K562 (cell line): ENCODE results near the gene LY6G6D. TPM values are rescaled to one million over a fixed set of nuclear protein-coding genes. Genes with fewer than 3 reads are reported as not detected.
A peak's percentile ranks its signal among the peaks of the same experiment; 100 is the strongest.

ENCODE experiments used
- BDP1 ChIP-seq: IDR thresholded peaks from 3 replicates; pipeline ENCODE4 v1.6.1; 2011; ENCODE audit not compliant: insufficient read length, insufficient read depth
- CGGBP1 ChIP-seq: fragments of 250-450 bp; sonication (Bioruptor Pico); IDR thresholded peaks from 2 replicates; pipeline ENCODE4 v1.9.0; 2021; ENCODE audit warnings: mild to moderate bottlenecking
- ELK3 ChIP-seq: fragments of 450-650 bp; formaldehyde crosslinking; IDR thresholded peaks from 2 replicates; pipeline ENCODE4 v1.4.0; 2020; ENCODE audit warnings: mild to moderate bottlenecking
- FOXP4 ChIP-seq: sonication (generic); formaldehyde crosslinking; IDR thresholded peaks from 2 replicates; pipeline ENCODE4 v1.8.0; 2022; ENCODE audit warnings: mild to moderate bottlenecking, missing genetic modification reagents, borderline replicate concordance
- KAT2B ChIP-seq: IDR thresholded peaks from one replicate; pipeline ENCODE4 v1.6.1; 2012; ENCODE audit warnings: low read depth, mild to moderate bottlenecking, control low read depth, inconsistent platforms, low read length, moderate library complexity
- MCM3 ChIP-seq: fragments of 450-650 bp; IDR thresholded peaks from 2 replicates; pipeline ENCODE4 v1.6.1; 2016
- NELFE ChIP-seq: IDR thresholded peaks from 2 replicates; pipeline ENCODE4 v1.6.1; 2011; ENCODE audit warnings: mild to moderate bottlenecking; ENCODE audit not compliant: insufficient read depth, insufficient read length
- PRDM10 ChIP-seq: fragments of 450-650 bp; IDR thresholded peaks from 2 replicates; pipeline ENCODE4 v1.6.1; 2018; ENCODE audit not compliant: partially characterized antibody
- PREB ChIP-seq: sonication (generic); formaldehyde crosslinking; IDR thresholded peaks from 2 replicates; pipeline ENCODE4 v1.8.1; 2023; ENCODE audit warnings: mild to moderate bottlenecking, missing genetic modification reagents
- SREBF2 ChIP-seq: sonication (generic); formaldehyde crosslinking; IDR thresholded peaks from 2 replicates; pipeline ENCODE4 v1.4.0; 2020; ENCODE audit warnings: mild to moderate bottlenecking, missing genetic modification reagents
- WHSC1 ChIP-seq: IDR thresholded peaks from one replicate; pipeline ENCODE4 v1.6.1; 2012; ENCODE audit warnings: low read length, control low read depth, inconsistent platforms
- ZFP91 ChIP-seq: sonication (generic); formaldehyde crosslinking; IDR thresholded peaks from 2 replicates; pipeline ENCODE4 v1.8.0; 2022; ENCODE audit warnings: mild to moderate bottlenecking, missing genetic modification reagents
- ZMIZ1 ChIP-seq, 2 experiments: fragments of 150-350 bp in 1 of 2; IDR thresholded peaks; 2 replicates each; pipeline ENCODE4 v1.6.1; 2012 to 2016; ENCODE audit warnings: low read depth in 2 of 2, low read length in 2 of 2, mild to moderate bottlenecking in 1 of 2, moderate library complexity in 1 of 2
- polyA plus RNA-seq, 8 experiments: library from polyadenylated mRNA; depleted of rRNA in 4 of 8; stranded (reverse) in 5 of 8; unstranded in 3 of 8; fragments of >200 nt; fragmentation: Nextera tagmentation in 2 of 8; fragmentation: Illumina TruSeq in 1 of 8; extraction: Ambion mirVana in 2 of 8; extraction: Trizol in 1 of 8; gene quantifications; 2 replicates each; pipeline versions ENCODE4 v1.2.1 to v1.2.3, GENCODE V29; 2011 to 2014; ENCODE audit warnings: inconsistent platforms in 1 of 8, missing spikeins in 1 of 8
- total RNA-seq, 7 experiments: library from RNA; depleted of rRNA in 6 of 7; stranded (reverse); fragments of >200 nt in 6 of 7; fragmentation: Illumina TruSeq in 2 of 7; extraction: Trizol in 2 of 7; gene quantifications; 2 replicates each; pipeline versions ENCODE4 v1.2.1 to v1.2.3, GENCODE V29; 2011 to 2021; ENCODE audit warnings: low replicate concordance in 1 of 7

LY6G6D gene
- total and polyA plus RNA-seq, 9 of the 15 experiments (the other 6 are each of a cell fraction or from before 2014, with no cell fraction given) = 0.30 to 0.38 TPM; not detected in 7

GRCh38 chr6:31734247-31734820 is 19.2 kb downstream of the LY6G6D start (continued):
- 0 out of 2 replicates have a peak, but pooled peaks have one; percentile 7 for TF ChIP-seq ZFP91 (CRISPR knock-in tag)
- no peak for TF ChIP-seq ZMIZ1 (IDR thresholded peaks at IDR 0.05; ENCODE audit: low read depth in 2 of 2, low read length in 2 of 2)
- TF ChIP-seq PREB (CRISPR knock-in tag) = no peak
- TF ChIP-seq FOXP4 (CRISPR knock-in tag) = no peak; the same call in 1 of the 2 replicates
- no peak for TF ChIP-seq NELFE
- TF ChIP-seq KAT2B = no peak
- no peak for TF ChIP-seq MCM3
- no peak for TF ChIP-seq PRDM10
- no peak for TF ChIP-seq ELK3
- 0 out of 2 replicates have a peak, but pooled peaks have one; percentile 24 for TF ChIP-seq CGGBP1
- TF ChIP-seq WHSC1 = no peak
- no peak for TF ChIP-seq SREBF2 (CRISPR knock-in tag)
- TF ChIP-seq BDP1 = no peak
